ENCODE data around the gene FRZB.
"Not testable (repeated sequence)": the region's sequence is repeated elsewhere in the genome, so short reads cannot be mapped to it uniquely, and the experiment has no call there.

The FRZB gene

GRCh38 chr2:182887753-182888415 lies 21.4 kb upstream of the FRZB start:
- no peak for DNase-seq

- no peak for DNase-seq
Observed at GRCh38 chr2:182887093-182887492, 20.7 kb upstream of the FRZB start.

GRCh38 chr2:182885771-182886170 lies 19.3 kb upstream of the FRZB start:
- no peak for DNase-seq

GRCh38 chr2:182883451-182883850 lies 17.0 kb upstream of the FRZB start:
- DNase-seq: no peak

- DNase-seq: not testable (repeated sequence)
Observed at GRCh38 chr2:182880100-182880499, 13.7 kb upstream of the FRZB start.

- not testable (repeated sequence) for DNase-seq
Observed at GRCh38 chr2:182876653-182877052, 10.2 kb upstream of the FRZB start.

GRCh38 chr2:182870227-182870626 lies 3.8 kb upstream of the FRZB start:
- DNase-seq: no peak

- no peak for DNase-seq
Observed at GRCh38 chr2:182868054-182868796, 1.8 kb upstream of the FRZB start.

GRCh38 chr2:182867426-182868053 lies 1.1 kb upstream of the FRZB start:
- no peak for DNase-seq

GRCh38 chr2:182866095-182866460 lies 359 bp downstream of the FRZB start:
- DNase-seq: no peak

- DNase-seq: no peak
Observed at GRCh38 chr2:182864949-182865570, 1.4 kb downstream of the FRZB start.

- no peak for DNase-seq
Observed at GRCh38 chr2:182863642-182864041, 2.8 kb downstream of the FRZB start.

GRCh38 chr2:182862091-182862490 lies 4.3 kb downstream of the FRZB start:
- DNase-seq: no peak

GRCh38 chr2:182860858-182861257 lies 5.6 kb downstream of the FRZB start:
- DNase-seq: no peak

GRCh38 chr2:182858671-182859070 lies 7.8 kb downstream of the FRZB start:
- DNase-seq: no peak

GRCh38 chr2:182855376-182855775 lies 11.1 kb downstream of the FRZB start:
- no peak for DNase-seq

GRCh38 chr2:182854375-182855105 lies 11.9 kb downstream of the FRZB start:
- DNase-seq: no peak

- DNase-seq: no peak
Observed at GRCh38 chr2:182852801-182853200, 13.6 kb downstream of the FRZB start.

GRCh38 chr2:182852090-182852489 lies 14.3 kb downstream of the FRZB start:
- no peak for DNase-seq

- DNase-seq: no peak
Observed at GRCh38 chr2:182845794-182846417, 20.5 kb downstream of the FRZB start.

- DNase-seq: no peak
Observed at GRCh38 chr2:182836451-182836850, 30.0 kb downstream of the FRZB start.

- DNase-seq: no peak
Observed at GRCh38 chr2:182834293-182834692, 32.1 kb downstream of the FRZB start.

Measured in CD4-positive, alpha-beta T cell treated with Interleukin-17A for 4 hours (primary cell).